Activated CD8-positive, alpha-beta memory T cell treated with anti-CD3 and anti-CD28 coated beads for 48 hours (primary cell): ENCODE measurements around the gene RIGI.
"Not testable (repeated sequence)": the region's sequence is repeated elsewhere in the genome, so short reads cannot be mapped to it uniquely, and the experiment has no call there.

Experiments used
- DNase-seq, 3 experiments: peaks; one replicate each; pipeline ENCODE4 v3.0.0-alpha.2; 2020; ENCODE audit warnings: low read depth in 2 of 3, low spot score in 2 of 3

The RIGI gene

GRCh38 chr9:32533336-32533735 lies 7.3 kb upstream of the RIGI start:
- DNase-seq: no peak

GRCh38 chr9:32526707-32527048 lies 682 bp upstream of the RIGI start:
- no peak for DNase-seq

- no peak for DNase-seq
Observed at GRCh38 chr9:32525709-32526030, 326 bp downstream of the RIGI start.

- DNase-seq: no peak
Observed at GRCh38 chr9:32524892-32525708, 896 bp downstream of the RIGI start.

GRCh38 chr9:32524558-32524891 lies 1.5 kb downstream of the RIGI start:
- not testable (repeated sequence) for DNase-seq

GRCh38 chr9:32523910-32524309 lies 2.1 kb downstream of the RIGI start:
- DNase-seq: no peak

GRCh38 chr9:32518276-32518675 lies 7.7 kb downstream of the RIGI start:
- DNase-seq: no peak

GRCh38 chr9:32516241-32516640 lies 9.8 kb downstream of the RIGI start:
- DNase-seq: no peak

GRCh38 chr9:32508728-32509127 lies 17.3 kb downstream of the RIGI start:
- DNase-seq: no peak

- no peak for DNase-seq
Observed at GRCh38 chr9:32503008-32503407, 23.0 kb downstream of the RIGI start.

GRCh38 chr9:32502464-32502863 lies 23.5 kb downstream of the RIGI start:
- DNase-seq: no peak

GRCh38 chr9:32501868-32502267 lies 24.1 kb downstream of the RIGI start:
- no peak for DNase-seq

- no peak for DNase-seq
Observed at GRCh38 chr9:32500768-32501167, 25.2 kb downstream of the RIGI start.

- DNase-seq: no peak
Observed at GRCh38 chr9:32497921-32498320, 28.1 kb downstream of the RIGI start.

GRCh38 chr9:32490601-32491000 lies 35.4 kb downstream of the RIGI start:
- DNase-seq: no peak

- DNase-seq: no peak
Observed at GRCh38 chr9:32487981-32488380, 38.0 kb downstream of the RIGI start.

- no peak for DNase-seq
Observed at GRCh38 chr9:32486839-32487562, 39.0 kb downstream of the RIGI start.

- DNase-seq: no peak
Observed at GRCh38 chr9:32483343-32483742, 42.7 kb downstream of the RIGI start.
